ENCODE data around the gene NAGPA. TPM values are rescaled to one million over a fixed set of nuclear protein-coding genes. Genes with fewer than 3 reads are reported as not detected.

The NAGPA gene
- total and polyA plus RNA-seq, 10 of the 15 experiments (the other 5 are each of a cell fraction or from before 2014, with no cell fraction given), result 0.03 to 11.6 (median 6.6) TPM

DNA sequence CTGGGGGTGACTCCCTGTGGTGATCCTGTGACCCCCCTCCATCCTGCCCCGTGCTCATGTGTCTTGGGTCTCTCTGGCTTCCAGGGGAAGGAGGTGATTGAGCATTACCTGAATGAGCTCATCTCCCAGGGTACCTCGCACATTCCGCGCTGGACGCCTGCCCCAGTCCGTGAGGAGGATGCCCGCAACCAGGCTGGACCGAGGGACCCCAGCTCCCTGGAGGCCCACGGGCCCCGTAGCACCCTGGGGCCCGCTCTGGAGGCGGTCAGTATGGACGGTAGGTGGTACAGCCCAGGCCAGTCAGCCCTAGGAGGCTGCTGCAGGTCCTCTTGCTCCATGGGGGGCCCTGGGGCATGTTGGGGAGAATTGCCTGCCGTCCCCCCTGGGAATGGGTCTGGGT, 42.0 kb downstream of the NAGPA start:
- in situ Hi-C loops (cut with MboI) (no loop called here), intact Hi-C loops (cut with micrococcal nuclease; ENCODE audit: unreplicated experiment) (no loop called here)
- Histone ChIP-seq H3K79me2 (ENCODE audit: control insufficient read depth, insufficient read depth, low read length) (no peaks in the 10 kb centered on the region), H3K36me3 (ENCODE audit: control insufficient read depth in 2 of 2, insufficient read depth in 2 of 2, low read length in 1 of 2) (no peaks in the 10 kb centered on the region), H3K27ac (ENCODE audit: control insufficient read depth, insufficient read depth) (no peak overlapping the region), H4K20me1 (ENCODE audit: control insufficient read depth, insufficient read depth) (no peaks in the 10 kb centered on the region), H3K4me1 (ENCODE audit: control insufficient read depth, insufficient read depth, low read length) (no peaks in the 10 kb centered on the region), H2AFZ (ENCODE audit: control insufficient read depth, low read depth, low read length) (no peak overlapping the region), H3K4me3 (no peak overlapping the region), H3K9ac (ENCODE audit: control insufficient read depth, insufficient read depth, low read length) (no peak overlapping the region), H3K4me2 (ENCODE audit: control insufficient read depth, insufficient read depth) (no peak overlapping the region), H3K9me3 (replicated peaks; ENCODE audit: control insufficient read depth, insufficient read depth, low read length) (no peaks in the 10 kb centered on the region; the same call in 2 of the 3 replicates), H3K27me3 (replicated peaks in 1 of 2; ENCODE audit: control insufficient read depth in 2 of 2, insufficient read depth in 2 of 2, low read length in 1 of 2) (peaks cover 0 to 4% of the 10 kb centered on the region in 2 experiments; a peak in 2 of 4 replicates)
- ChIA-PET CTCF (no interaction called here), SMC1A (ENCODE audit: uncharacterized antibody, unreplicated experiment) (no interaction called here), POLR2A (no interaction called here), RAD21 (ENCODE audit: unreplicated experiment) (no interaction called here)
- 26% methylated on average over 14 of the region's 14 CpGs for WGBS (ENCODE audit: insufficient coverage, insufficient replicate concordance, low lambda C conversion rate, missing lambda C conversion rate)
- ATAC-seq (no peak), DNase-seq (ENCODE audit: low read depth, low spot score) (no peak), FAIRE-seq (no peak)
- BruUV-seq (replicated peaks), result no TSS peak
- TF ChIP-seq TBL1XR1 (IDR thresholded peaks at IDR 0.05; ENCODE audit: low read depth, low read length), result no peak
- TF ChIP-seq NFXL1 (IDR thresholded peaks at IDR 0.05; ENCODE audit: borderline replicate concordance), result no peak
- TF ChIP-seq, protein P1, sequence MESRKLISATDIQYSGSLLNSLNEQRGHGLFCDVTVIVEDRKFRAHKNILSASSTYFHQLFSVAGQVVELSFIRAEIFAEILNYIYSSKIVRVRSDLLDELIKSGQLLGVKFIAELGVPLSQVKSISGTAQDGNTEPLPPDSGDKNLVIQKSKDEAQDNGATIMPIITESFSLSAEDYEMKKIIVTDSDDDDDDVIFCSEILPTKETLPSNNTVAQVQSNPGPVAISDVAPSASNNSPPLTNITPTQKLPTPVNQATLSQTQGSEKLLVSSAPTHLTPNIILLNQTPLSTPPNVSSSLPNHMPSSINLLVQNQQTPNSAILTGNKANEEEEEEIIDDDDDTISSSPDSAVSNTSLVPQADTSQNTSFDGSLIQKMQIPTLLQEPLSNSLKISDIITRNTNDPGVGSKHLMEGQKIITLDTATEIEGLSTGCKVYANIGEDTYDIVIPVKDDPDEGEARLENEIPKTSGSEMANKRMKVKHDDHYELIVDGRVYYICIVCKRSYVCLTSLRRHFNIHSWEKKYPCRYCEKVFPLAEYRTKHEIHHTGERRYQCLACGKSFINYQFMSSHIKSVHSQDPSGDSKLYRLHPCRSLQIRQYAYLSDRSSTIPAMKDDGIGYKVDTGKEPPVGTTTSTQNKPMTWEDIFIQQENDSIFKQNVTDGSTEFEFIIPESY (IDR thresholded peaks at IDR 0.05), result no peak
- TF ChIP-seq CEBPB (IDR thresholded peaks at IDR 0.05; ENCODE audit: borderline replicate concordance in 1 of 2, low read depth in 2 of 2, low read length in 2 of 2), result no peak
- no peak for TF ChIP-seq E2F8 (IDR thresholded peaks at IDR 0.05; ENCODE audit: low read depth, partially characterized antibody)
- no peak for TF ChIP-seq SMAD1 (IDR thresholded peaks at IDR 0.05; ENCODE audit: low read depth, partially characterized antibody)
- no peak for TF ChIP-seq CBFB (IDR thresholded peaks at IDR 0.05; ENCODE audit: low read depth)
- no peak for TF ChIP-seq RBBP5 (conservative IDR thresholded peaks at IDR 0.05)
- TF ChIP-seq USF2 (IDR thresholded peaks at IDR 0.05; ENCODE audit: borderline replicate concordance, low read depth, low read length), result no peak
- TF ChIP-seq RUNX3 (IDR thresholded peaks at IDR 0.05; ENCODE audit: low read length), result no peak
- TF ChIP-seq SUZ12 (IDR thresholded peaks at IDR 0.05; ENCODE audit: unreplicated experiment), result no peak
- no peak for TF ChIP-seq RELA (IDR thresholded peaks at IDR 0.05; ENCODE audit: borderline replicate concordance, partially characterized antibody)
- TF ChIP-seq, protein P2, sequence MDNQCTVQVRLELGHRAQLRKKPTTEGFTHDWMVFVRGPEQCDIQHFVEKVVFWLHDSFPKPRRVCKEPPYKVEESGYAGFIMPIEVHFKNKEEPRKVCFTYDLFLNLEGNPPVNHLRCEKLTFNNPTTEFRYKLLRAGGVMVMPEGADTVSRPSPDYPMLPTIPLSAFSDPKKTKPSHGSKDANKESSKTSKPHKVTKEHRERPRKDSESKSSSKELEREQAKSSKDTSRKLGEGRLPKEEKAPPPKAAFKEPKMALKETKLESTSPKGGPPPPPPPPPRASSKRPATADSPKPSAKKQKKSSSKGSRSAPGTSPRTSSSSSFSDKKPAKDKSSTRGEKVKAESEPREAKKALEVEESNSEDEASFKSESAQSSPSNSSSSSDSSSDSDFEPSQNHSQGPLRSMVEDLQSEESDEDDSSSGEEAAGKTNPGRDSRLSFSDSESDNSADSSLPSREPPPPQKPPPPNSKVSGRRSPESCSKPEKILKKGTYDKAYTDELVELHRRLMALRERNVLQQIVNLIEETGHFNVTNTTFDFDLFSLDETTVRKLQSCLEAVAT (IDR thresholded peaks at IDR 0.05), result no peak
- no peak for TF ChIP-seq PBX3 (IDR thresholded peaks at IDR 0.05; ENCODE audit: insufficient replicate concordance, low read depth, low read length)
- TF ChIP-seq BMI1 (IDR thresholded peaks at IDR 0.05; ENCODE audit: borderline replicate concordance), result no peak

All from GM12878 (cell line).